GM12878 (cell line): ENCODE results near the gene KCTD14. TPM values are rescaled to one million over a fixed set of nuclear protein-coding genes. Genes with fewer than 3 reads are reported as not detected.

ENCODE experiments used
- ATAC-seq: fragments of 200-7000 bp; cut with Tn5 transposase; 3 replicates; pipeline ENCODE4 v1.9.1; 2020; ENCODE audit warnings: mild to moderate bottlenecking, moderate library complexity
- BruUV-seq: library from RNA; stranded (reverse); fragments of 400-500 nt; replicated peaks from 2 replicates; lab custom pipeline; 2021; lab: Mats Ljungman, UMichigan
- CTCF ChIA-PET: fragments of 300-600 bp; sonication (Branson Sonifier 250); formaldehyde crosslinking; extraction: SDS; loops from one replicate; lab custom pipeline; 2021; ENCODE audit warnings: inconsistent platforms; lab: Yijun Ruan, JAX
- POLR2A ChIA-PET: fragments of 350-600 bp; formaldehyde crosslinking; extraction: SDS; loops from one replicate; lab custom pipeline; 2021; ENCODE audit warnings: inconsistent platforms; lab: Charles Lee
- RAD21 ChIA-PET: fragments of 300-600 bp; sonication (Branson Sonifier 250); formaldehyde crosslinking; loops from one replicate; lab custom pipeline; 2023; ENCODE audit warnings: antibody characterized with exemption; ENCODE audit not compliant: unreplicated experiment; lab: Charles Lee
- SMC1A ChIA-PET: fragments of 300-600 bp; sonication (Branson Sonifier 250); formaldehyde crosslinking; loops from one replicate; lab custom pipeline; 2023; ENCODE audit not compliant: unreplicated experiment, uncharacterized antibody; lab: Charles Lee
- DNase-seq: peaks from one replicate; pipeline ENCODE4 v3.0.0-alpha.2; 2011; ENCODE audit warnings: low read depth, low spot score
- FAIRE-seq: peaks from 3 replicates; lab custom pipeline; 2011; peaks lifted over from hg19 to GRCh38; lab: Jason Lieb, UNC
- H2AFZ ChIP-seq: 2 replicates; pipeline ENCODE4 v1.6.0; 2011; ENCODE audit warnings: low read depth, low read length, control low read depth; ENCODE audit not compliant: control insufficient read depth
- H3K27ac ChIP-seq: 2 replicates; pipeline ENCODE4 v1.5.1; 2011; ENCODE audit warnings: control low read depth; ENCODE audit not compliant: control insufficient read depth, insufficient read depth
- H3K27me3 ChIP-seq, 2 experiments: replicated peaks in 1 of 2; 2 replicates each; pipeline versions ENCODE4 v1.6.0 to v1.6.1; 2011; ENCODE audit warnings: low read length in 1 of 2; ENCODE audit not compliant: control insufficient read depth in 2 of 2, insufficient read depth in 2 of 2
- H3K36me3 ChIP-seq, 2 experiments: 2 replicates each; pipeline ENCODE4 v1.5.1; 2011; ENCODE audit warnings: low read length in 1 of 2; ENCODE audit not compliant: control insufficient read depth in 2 of 2, insufficient read depth in 2 of 2
- H3K4me1 ChIP-seq: 2 replicates; pipeline ENCODE4 v1.6.1; 2011; ENCODE audit warnings: mild to moderate bottlenecking, low read length, moderate library complexity, mixed read lengths; ENCODE audit not compliant: control insufficient read depth, insufficient read depth
- H3K4me2 ChIP-seq: 2 replicates; pipeline ENCODE4 v1.6.0; 2011; ENCODE audit warnings: control low read depth; ENCODE audit not compliant: control insufficient read depth, insufficient read depth
- H3K4me3 ChIP-seq: fragments of 200-600 bp; sonication (generic); 2 replicates; pipeline ENCODE4 v1.5.1; 2016
- H3K79me2 ChIP-seq: 2 replicates; pipeline ENCODE4 v1.6.0; 2011; ENCODE audit warnings: low read length; ENCODE audit not compliant: control insufficient read depth, insufficient read depth
- H3K9ac ChIP-seq: 2 replicates; pipeline ENCODE4 v1.8.0; 2011; ENCODE audit warnings: low read length, control low read depth, mixed read lengths; ENCODE audit not compliant: control insufficient read depth, insufficient read depth
- H3K9me3 ChIP-seq: replicated peaks from 3 replicates; pipeline ENCODE4 v1.5.1; 2011; ENCODE audit warnings: mild to moderate bottlenecking, low read length; ENCODE audit not compliant: control insufficient read depth, insufficient read depth
- H4K20me1 ChIP-seq: 2 replicates; pipeline ENCODE4 v1.6.0; 2011; ENCODE audit not compliant: control insufficient read depth, insufficient read depth
- CTCF ChIP-seq, 3 experiments: IDR thresholded peaks in 2 of 3; conservative IDR thresholded peaks in 1 of 3; 2 replicates each; pipeline ENCODE4 v1.5.1; 2011; ENCODE audit warnings: low read depth in 3 of 3, low read length in 3 of 3, mild to moderate bottlenecking in 3 of 3, control low read depth in 2 of 3, moderate library complexity in 2 of 3, inconsistent platforms in 1 of 3, mixed read lengths in 1 of 3; ENCODE audit not compliant: control insufficient read depth in 2 of 3, insufficient read depth in 1 of 3; ENCODE audit errors: extremely low read depth in 1 of 3
- MXI1 ChIP-seq: fragments of 150-350 bp; IDR thresholded peaks from 2 replicates; pipeline ENCODE4 v1.6.1; 2011; ENCODE audit warnings: low read depth, mild to moderate bottlenecking, inconsistent platforms, low read length, improper control_type of control experiment
- PRDM15 ChIP-seq: fragments of 450-650 bp; formaldehyde crosslinking; IDR thresholded peaks from 2 replicates; pipeline ENCODE4 v1.4.0; 2020; ENCODE audit warnings: mild to moderate bottlenecking, moderate library complexity
- RAD21 ChIP-seq: IDR thresholded peaks from 2 replicates; pipeline ENCODE4 v1.6.1; 2011; ENCODE audit warnings: mild to moderate bottlenecking, low read depth, low read length, moderate library complexity; ENCODE audit not compliant: insufficient read depth
- SMC3 ChIP-seq: IDR thresholded peaks from 2 replicates; pipeline ENCODE4 v1.6.1; 2011; ENCODE audit warnings: low read length, improper control_type of control experiment, borderline replicate concordance
- YY1 ChIP-seq: IDR thresholded peaks from 2 replicates; pipeline ENCODE4 v1.6.1; 2011; ENCODE audit warnings: low read depth, mild to moderate bottlenecking, low read length
- WGBS: methylation state at CpG from one replicate; pipeline ENCODE4 v1.1.6; 2016; ENCODE audit warnings: low lambda C conversion rate; ENCODE audit not compliant: insufficient replicate concordance, insufficient coverage; ENCODE audit errors: missing lambda C conversion rate; 5-methylcytosine and 5-hydroxymethylcytosine counted together
- in situ Hi-C: fragments of 300-500 bp; cut with MboI; formaldehyde crosslinking; loops from 9 replicates; pipeline ENCODE4 v1.14.3; 2018; ENCODE audit warnings: mixed read lengths
- intact Hi-C: fragments of 100-400 bp; cut with micrococcal nuclease; formaldehyde crosslinking; loops from one replicate; pipeline ENCODE4 v1.14.2; 2022; ENCODE audit not compliant: unreplicated experiment
- polyA plus RNA-seq, 11 experiments: library from polyadenylated mRNA; depleted of rRNA in 4 of 11; unstranded in 6 of 11; stranded (reverse) in 5 of 11; fragments of >200 nt; fragmentation: Nextera tagmentation in 4 of 11; fragmentation: Illumina TruSeq in 1 of 11; extraction: Ambion mirVana in 4 of 11; extraction: Trizol in 1 of 11; gene quantifications; 1 replicate in 1 of 11; 2 replicates in 10 of 11; pipeline versions ENCODE4 v1.2.1 to v1.2.3, GENCODE V29; 2011 to 2016; ENCODE audit warnings: inconsistent platforms in 2 of 11, missing spikeins in 2 of 11, low read depth in 1 of 11
- total RNA-seq, 4 experiments: library from RNA; depleted of rRNA in 3 of 4; stranded (reverse); fragments of >200 nt in 3 of 4; fragmentation: Illumina TruSeq in 1 of 4; extraction: Trizol in 1 of 4; gene quantifications; 2 replicates each; pipeline versions ENCODE4 v1.2.1 to v1.2.3, GENCODE V29; 2013 to 2021

KCTD14 gene
- total and polyA plus RNA-seq, 10 of the 15 experiments (the other 5 are each of a cell fraction or from before 2014, with no cell fraction given) = 0.11 to 0.63 (median 0.48) TPM

- no peak for TF ChIP-seq PRDM15
Observed at GRCh38 chr11:78009062-78009461, 14.0 kb downstream of the KCTD14 start (continued).

- Histone ChIP-seq H3K79me2 (0 out of 2 replicates have a peak, but pooled peaks cover under 1% of the 10 kb centered on the region), H4K20me1 (no peaks in the 10 kb centered on the region), H3K9ac (no peak overlapping the region), H3K27ac (no peak overlapping the region), H3K4me2 (no peak overlapping the region), H2AFZ (peak overlapping the region; percentile 15; the same call in 1 of the 2 replicates), H3K27me3 (no peaks in the 10 kb centered on the region), H3K36me3 (no peaks in the 10 kb centered on the region), H3K9me3 (no peaks in the 10 kb centered on the region), H3K4me1 (no peaks in the 10 kb centered on the region), H3K4me3 (no peak overlapping the region)
- ATAC-seq (peak; percentile 96), DNase-seq (no peak), FAIRE-seq (no peak)
- intact Hi-C loops (loop anchor here (1.0 kb wide), 2 partner anchors 46 to 224 kb away; no protein-coding TSS in a partner anchor), in situ Hi-C loops (loop anchor here (5.0 kb wide), 1 partner anchor 223 kb away; no protein-coding TSS in a partner anchor)
- CTCF ChIA-PET = interaction anchor here (0.7 to 2.6 kb wide), 25 partner anchors 9 to 565 kb away, joined by 3 to 37 read pairs (median 4); no protein-coding TSS in a partner anchor
- WGBS = 5% methylated on average over 1 of the region's 1 CpG
- SMC1A ChIA-PET = interaction anchor here (0.6 to 2.0 kb wide), 14 partner anchors 11 to 564 kb away, joined by 3 to 11 read pairs (median 5); no protein-coding TSS in a partner anchor
- RAD21 ChIA-PET = interaction anchor here (0.6 to 1.8 kb wide), 9 partner anchors 13 to 465 kb away, joined by 3 to 15 read pairs (median 3); partner anchors contain the start of gene CLNS1A
- BruUV-seq = no TSS peak
- peak; percentile 64 to 71 (median 67) for TF ChIP-seq CTCF (IDR thresholded peaks at IDR 0.05 in 2 of 3, conservative IDR thresholded peaks at IDR 0.05 in 1 of 3; ENCODE audit: control insufficient read depth in 2 of 3, extremely low read depth in 1 of 3, insufficient read depth in 1 of 3, low read depth in 3 of 3, low read length in 3 of 3)
- TF ChIP-seq RAD21 = peak; percentile 51
- TF ChIP-seq YY1 = 0 out of 2 replicates have a peak, but pooled peaks have one; percentile 41
- TF ChIP-seq MXI1 = no peak
- TF ChIP-seq SMC3 = peak; percentile 70
- POLR2A ChIA-PET = no interaction called here
Observed at GRCh38 chr11:78000193-78000592, 22.9 kb downstream of the KCTD14 start.
